ENCODE measurements around the gene CYP20A1. TPM values are rescaled to one million over a fixed set of nuclear protein-coding genes. Genes with fewer than 3 reads are reported as not detected.
A peak's percentile ranks its signal among the peaks of the same experiment; 100 is the strongest.
"Not testable (repeated sequence)": the region's sequence is repeated elsewhere in the genome, so short reads cannot be mapped to it uniquely, and the experiment has no call there.

Gene CYP20A1
- total and polyA plus RNA-seq, 12 donors = 5.1 to 15.4 (median 10.7) TPM

DNA sequence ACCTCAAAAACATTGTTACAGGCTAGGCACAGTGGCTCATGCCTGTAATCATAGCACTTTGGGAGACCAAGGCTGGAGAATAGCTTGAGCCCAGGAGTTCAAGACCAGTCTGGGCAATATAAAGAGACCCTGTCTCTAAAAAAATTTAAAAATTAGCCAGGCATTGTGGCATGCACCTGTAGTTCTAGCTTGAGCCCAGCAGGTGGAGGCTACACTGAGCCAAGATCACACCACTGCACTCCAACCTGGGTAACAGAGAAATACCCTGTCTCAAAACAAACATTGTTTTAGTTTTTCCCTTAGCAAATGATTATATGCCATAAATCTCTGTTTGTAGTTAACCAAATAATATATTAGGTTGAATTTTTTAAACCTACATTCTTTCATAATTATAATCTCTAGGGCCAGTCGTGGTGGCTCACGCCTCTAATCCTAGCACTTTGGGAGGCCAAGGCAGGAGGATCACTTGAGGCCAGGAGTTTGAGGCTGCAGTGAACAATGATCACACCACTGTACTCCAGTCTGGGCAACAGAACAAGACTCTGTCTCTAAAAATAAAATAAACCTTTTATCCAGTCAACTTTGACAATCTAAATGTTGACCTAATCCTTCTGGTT is 13.3 kb upstream of the CYP20A1 start:
- H3K36me3 ChIP-seq = peaks cover 0 to 34% (median 0%) of the 10 kb centered on the region in 9 donors

DNA sequence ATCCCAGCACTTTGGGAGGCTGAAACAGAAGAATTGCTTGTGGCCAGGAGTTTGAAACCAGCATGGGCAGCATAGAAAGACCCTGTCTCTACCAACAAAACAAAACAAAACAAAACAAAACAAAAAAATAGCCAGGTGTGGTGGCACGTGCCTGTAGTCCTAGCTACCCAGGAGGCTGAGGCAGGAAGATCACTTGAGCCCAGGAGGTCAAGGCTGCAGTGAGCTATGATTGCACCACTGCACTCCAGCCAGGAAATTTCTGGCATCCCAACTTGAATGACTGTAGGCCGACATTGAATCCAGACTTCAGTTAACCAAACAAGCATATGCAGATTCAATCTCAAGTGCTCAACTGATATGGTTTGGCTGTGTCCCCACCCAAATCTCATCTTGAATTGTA is 9.1 kb upstream of the CYP20A1 start:
- not testable (repeated sequence) for H3K27ac ChIP-seq, ATAC-seq, H3K9me3 ChIP-seq, H3K27me3 ChIP-seq, H3K4me1 ChIP-seq, H3K4me3 ChIP-seq, DNase-seq
- 71 to 80% methylated on average over 2 of the region's 2 CpGs for WGBS, 2 donors
- intact Hi-C loops (cut with DNase I) = loop anchor here in 5 of 10 donors (5.0 to 10.0 kb wide), 3 partner anchors 223 to 585 kb away; no protein-coding TSS in a partner anchor
- H3K36me3 ChIP-seq = peaks cover 0 to 11% (median 0%) of the 10 kb centered on the region in 9 donors

More for the DNA sequence above, 13.3 kb upstream of the CYP20A1 start:
- H3K4me3 ChIP-seq = no peak overlapping the region
- peak in 2 of 8 donors; percentile 48 to 57 for ATAC-seq
- H3K4me1 ChIP-seq = no peaks in the 10 kb centered on the region
- H3K27me3 ChIP-seq = no peaks in the 10 kb centered on the region
- 97 to 98% methylated on average over 2 of the region's 2 CpGs for WGBS, 2 donors
- TF ChIP-seq, protein P1, sequence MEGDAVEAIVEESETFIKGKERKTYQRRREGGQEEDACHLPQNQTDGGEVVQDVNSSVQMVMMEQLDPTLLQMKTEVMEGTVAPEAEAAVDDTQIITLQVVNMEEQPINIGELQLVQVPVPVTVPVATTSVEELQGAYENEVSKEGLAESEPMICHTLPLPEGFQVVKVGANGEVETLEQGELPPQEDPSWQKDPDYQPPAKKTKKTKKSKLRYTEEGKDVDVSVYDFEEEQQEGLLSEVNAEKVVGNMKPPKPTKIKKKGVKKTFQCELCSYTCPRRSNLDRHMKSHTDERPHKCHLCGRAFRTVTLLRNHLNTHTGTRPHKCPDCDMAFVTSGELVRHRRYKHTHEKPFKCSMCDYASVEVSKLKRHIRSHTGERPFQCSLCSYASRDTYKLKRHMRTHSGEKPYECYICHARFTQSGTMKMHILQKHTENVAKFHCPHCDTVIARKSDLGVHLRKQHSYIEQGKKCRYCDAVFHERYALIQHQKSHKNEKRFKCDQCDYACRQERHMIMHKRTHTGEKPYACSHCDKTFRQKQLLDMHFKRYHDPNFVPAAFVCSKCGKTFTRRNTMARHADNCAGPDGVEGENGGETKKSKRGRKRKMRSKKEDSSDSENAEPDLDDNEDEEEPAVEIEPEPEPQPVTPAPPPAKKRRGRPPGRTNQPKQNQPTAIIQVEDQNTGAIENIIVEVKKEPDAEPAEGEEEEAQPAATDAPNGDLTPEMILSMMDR (IDR thresholded peaks at IDR 0.05) = peak; percentile 39 to 66 (median 60)
- H3K27ac ChIP-seq = no peak overlapping the region
- no peak for DNase-seq
- H3K9me3 ChIP-seq = no peaks in the 10 kb centered on the region
- intact Hi-C loops (cut with DNase I) = loop anchor here in 3 of 10 donors (5.0 to 10.0 kb wide), 3 partner anchors 227 to 589 kb away; no protein-coding TSS in a partner anchor

DNA sequence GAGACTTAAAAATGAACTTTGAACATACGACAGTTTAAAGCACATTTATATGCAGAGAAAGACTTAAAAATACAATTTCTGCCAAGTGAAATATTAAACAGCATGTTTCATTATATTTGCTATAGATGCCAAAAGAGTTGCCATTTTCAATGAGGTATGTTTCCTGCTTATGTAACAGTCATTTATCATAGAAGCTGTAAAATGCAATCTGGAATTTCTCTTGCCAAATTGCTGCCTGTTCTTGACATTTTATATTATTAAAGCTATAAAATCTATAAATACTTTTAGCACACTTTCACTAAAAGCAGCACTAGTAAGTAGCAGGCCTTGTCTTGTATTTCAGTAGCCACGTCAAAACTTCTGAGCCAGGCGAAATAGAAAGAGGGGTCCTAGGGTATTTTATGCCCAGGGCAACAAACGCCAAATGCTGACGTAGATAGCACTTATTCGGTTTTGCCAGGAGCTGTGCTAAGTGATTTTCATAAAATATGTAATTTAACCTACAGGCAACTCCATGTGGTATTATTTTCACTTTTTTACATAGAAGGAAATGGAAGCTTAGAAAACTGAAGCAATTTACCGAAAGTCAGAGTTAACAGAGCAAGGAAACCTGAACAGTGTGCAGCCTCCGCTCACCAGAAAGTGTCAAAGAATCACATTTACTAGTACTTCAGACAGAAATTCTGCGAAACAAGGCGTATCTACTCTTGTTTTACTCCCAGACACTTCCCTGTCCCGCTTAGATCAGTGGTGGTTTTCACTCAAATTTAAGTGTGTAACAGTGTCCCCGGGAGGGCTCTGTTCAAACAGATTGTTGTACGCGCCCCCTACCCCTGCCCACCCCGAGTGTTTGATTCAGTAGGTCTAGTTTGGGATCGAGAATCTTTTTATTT is 1.2 kb upstream of the CYP20A1 start:
- TF ChIP-seq, protein P1 (IDR thresholded peaks at IDR 0.05) = no peak
- H3K36me3 ChIP-seq = peaks cover 0 to 17% (median 0%) of the 10 kb centered on the region in 9 donors
- DNase-seq = no peak
- intact Hi-C loops (cut with DNase I) = loop anchor here in 4 of 10 donors (2.0 to 10.0 kb wide), 4 partner anchors 90 to 577 kb away; partner anchors contain the start of genes ABI2 (in 1 of the 4) and WDR12 (in 1 of the 4)
- H3K4me3 ChIP-seq = peak overlapping the region in 9 of 10 donors; percentile 51 to 95 (median 77)
- no peak for ATAC-seq
- no peaks in the 10 kb centered on the region for H3K27me3 ChIP-seq
- WGBS, 2 donors = 93 to 95% methylated on average over 16 of the region's 16 CpGs
- peak overlapping the region in 4 of 10 donors; percentile 91 to 97 (median 96) for H3K27ac ChIP-seq
- no peaks in the 10 kb centered on the region for H3K9me3 ChIP-seq
- peaks cover 0 to 27% (median 16%) of the 10 kb centered on the region in 9 donors for H3K4me1 ChIP-seq

DNA sequence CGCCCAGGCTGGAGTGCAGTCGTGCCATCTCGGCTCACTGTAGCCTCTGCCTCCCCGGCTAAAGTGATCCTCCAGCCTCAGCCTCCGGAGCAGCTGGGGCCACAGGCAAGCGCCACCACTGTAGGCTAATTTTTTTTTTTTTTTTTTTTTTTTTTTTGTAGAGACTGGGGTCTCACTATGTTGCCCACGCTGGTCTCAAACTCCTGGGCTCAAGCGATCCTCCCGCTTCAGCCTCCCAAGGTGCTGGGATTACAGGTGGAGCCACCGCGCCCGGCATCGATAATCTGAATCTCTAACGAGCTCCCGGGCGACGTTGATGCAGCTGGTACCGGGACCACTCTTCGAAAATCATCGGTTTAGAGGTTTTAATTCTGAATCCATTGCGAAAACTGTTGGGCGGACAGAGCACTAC is 520 bp upstream of the CYP20A1 start:
- Histone ChIP-seq H3K4me3 (peak overlapping the region; percentile 51 to 95 (median 77)), H3K27me3 (no peaks in the 10 kb centered on the region), H3K9me3 (no peaks in the 10 kb centered on the region), H3K36me3 (peaks cover 0 to 24% (median 0%) of the 10 kb centered on the region in 9 donors), H3K4me1 (peaks cover 0 to 27% (median 16%) of the 10 kb centered on the region in 9 donors), H3K27ac (peak overlapping the region; percentile 67 to 98 (median 96))
- TF ChIP-seq, protein P1 (IDR thresholded peaks at IDR 0.05) = no peak
- peak in 1 of 8 donors; percentile 0 for ATAC-seq
- intact Hi-C loops (cut with DNase I) = loop anchor here in 4 of 10 donors (2.0 to 10.0 kb wide), 4 partner anchors 89 to 577 kb away; partner anchors contain the start of genes ABI2 (in 1 of the 4) and WDR12 (in 1 of the 4)
- DNase-seq = no peak
- WGBS, 2 donors = 21 to 24% methylated on average over 22 of the region's 22 CpGs
